Ovary (tissue), 9 donors: ENCODE measurements around the gene MMP24. TPM values are rescaled to one million over a fixed set of nuclear protein-coding genes. Genes with fewer than 3 reads are reported as not detected.
"Not testable (repeated sequence)": the region's sequence is repeated elsewhere in the genome, so short reads cannot be mapped to it uniquely, and the experiment has no call there.

Source experiments
- DNase-seq, 5 donors: peaks; one replicate each; pipeline ENCODE4 v3.0.0-alpha.2; 2019 to 2020
- H3K27ac ChIP-seq, 2 donors: fragments of 200-600 bp; one replicate each; pipeline versions ENCODE4 v1.5.1 to v1.8.0; 2019 to 2022
- H3K27me3 ChIP-seq: fragments of 200-600 bp; one replicate; pipeline ENCODE4 v1.8.0; 2022
- H3K36me3 ChIP-seq: fragments of 200-600 bp; sonication (generic); one replicate; pipeline ENCODE4 v1.5.1; 2019
- H3K4me1 ChIP-seq: one replicate; pipeline ENCODE4 v1.8.1; 2013; ENCODE audit warnings: mild to moderate bottlenecking, moderate library complexity; ENCODE audit not compliant: insufficient read depth
- H3K4me3 ChIP-seq: fragments of 200-600 bp; sonication (generic); one replicate; pipeline ENCODE4 v1.5.1; 2017
- H3K9me3 ChIP-seq, 2 donors: fragments of 200-600 bp in 1 of 2; sonication (generic) in 1 of 2; one replicate each; pipeline versions ENCODE4 v1.5.1 to v1.8.1; 2013 to 2019; ENCODE audit warnings: mild to moderate bottlenecking in 1 of 2, moderate library complexity in 1 of 2
- EP300 ChIP-seq: sonication (generic); formaldehyde crosslinking; IDR thresholded peaks from one replicate; pipeline ENCODE4 v1.6.1; 2017; ENCODE audit warnings: antibody characterized with exemption
- POLR2A ChIP-seq: fragments of 450-650 bp; IDR thresholded peaks from one replicate; pipeline ENCODE4 v1.6.1; 2017; ENCODE audit warnings: antibody characterized with exemption, mild to moderate bottlenecking, moderate library complexity
- WGBS, 3 donors: extraction: QIAGEN DNeasy Blood & Tissue Kit in 1 of 3; methylation state at CpG; one replicate each; pipeline versions ENCODE4 v1.1.5 to v1.1.7; 2013 to 2017; 5-methylcytosine and 5-hydroxymethylcytosine counted together
- intact Hi-C, 4 donors: fragments of 100-400 bp; cut with DNase I; formaldehyde crosslinking; loops; one replicate each; pipeline versions ENCODE4 v1.11.0 to v1.15.1; 2022 to 2023
- polyA plus RNA-seq, 2 donors: library from polyadenylated mRNA; stranded (reverse); fragments of 200-250 nt in 1 of 2; fragments of 350-450 nt in 1 of 2; fragmentation: Illumina TruSeq in 1 of 2; extraction: RNeasy Lipid Tissue Mini Kit (QIAGEN cat#74804) in 1 of 2; gene quantifications; one replicate each; pipeline ENCODE4 v1.2.3, GENCODE V29; 2013 to 2014
- total RNA-seq, 7 donors: library from RNA; depleted of rRNA in 2 of 7; stranded (reverse); fragments of >200 nt in 2 of 7; fragmentation: NEBNext Ultra II Directional in 3 of 7; extraction: Animal tissue kit (Norgen Biotek cat#: 25700) in 3 of 7; gene quantifications; one replicate each; pipeline versions ENCODE4 v1.1.0 to v1.2.4, GENCODE V29; 2016 to 2023
- TF ChIP-seq, protein P1 (sequence below), 3 donors: fragments of 450-650 bp in 2 of 3; fragments of 200-600 bp in 1 of 3; IDR thresholded peaks; one replicate each; pipeline versions ENCODE4 v1.5.1 to v1.8.0; 2016 to 2022; ENCODE audit warnings: antibody characterized with exemption in 3 of 3, mild to moderate bottlenecking in 1 of 3
- donor health status: DM: no; HTN: no; CAD: no; lungs with moderate emphysema.
- donor health status: DM: no; HTN: no; CAD: no.
- donor health status: Bipolar disorder and iron deficiency.
- donor health status: DM: yes; HTN: yes; CAD: no.
- donor health status: DM: no; HTN: no; CAD: no.
- donor health status: DM: yes; HTN: yes; CAD: no.

MMP24 gene
- total and polyA plus RNA-seq, 9 donors, result 0.20 to 10.8 (median 0.67) TPM

DNA sequence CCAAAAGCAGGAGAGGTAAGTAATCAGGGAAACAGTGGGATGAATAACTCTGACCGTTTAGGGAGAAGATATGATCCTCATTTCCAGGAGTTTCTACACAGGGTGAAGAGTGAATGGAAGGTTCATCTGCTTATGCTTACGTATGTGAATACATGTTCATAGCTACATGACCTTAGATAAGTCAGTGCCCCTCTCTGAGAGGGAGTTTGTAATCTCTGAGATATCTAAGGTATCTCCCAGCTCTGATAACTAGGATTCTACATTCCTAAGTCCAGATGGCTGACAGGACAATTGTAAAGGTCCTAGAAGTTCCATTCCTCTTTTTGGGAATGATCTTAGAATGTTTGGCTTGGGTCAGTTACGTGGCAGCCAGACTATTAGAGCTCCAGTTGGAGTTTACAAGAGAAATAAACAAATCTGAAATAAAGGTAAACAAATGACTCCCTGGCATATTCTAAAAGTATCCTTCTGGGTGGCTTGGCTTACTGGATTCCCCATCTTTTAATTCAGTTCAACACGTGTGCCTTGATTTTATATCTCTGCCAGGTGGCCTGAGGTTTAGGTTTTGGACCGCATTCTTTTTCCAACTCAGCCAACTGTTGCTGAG lies 38.8 kb upstream of the MMP24 start:
- no peaks in the 10 kb centered on the region for H3K27me3 ChIP-seq
- no peak overlapping the region for H3K27ac ChIP-seq
- intact Hi-C loops, result no loop called here
- H3K4me1 ChIP-seq, result no peaks in the 10 kb centered on the region
- H3K4me3 ChIP-seq, result no peak overlapping the region
- DNase-seq, result no peak
- TF ChIP-seq, protein P1, sequence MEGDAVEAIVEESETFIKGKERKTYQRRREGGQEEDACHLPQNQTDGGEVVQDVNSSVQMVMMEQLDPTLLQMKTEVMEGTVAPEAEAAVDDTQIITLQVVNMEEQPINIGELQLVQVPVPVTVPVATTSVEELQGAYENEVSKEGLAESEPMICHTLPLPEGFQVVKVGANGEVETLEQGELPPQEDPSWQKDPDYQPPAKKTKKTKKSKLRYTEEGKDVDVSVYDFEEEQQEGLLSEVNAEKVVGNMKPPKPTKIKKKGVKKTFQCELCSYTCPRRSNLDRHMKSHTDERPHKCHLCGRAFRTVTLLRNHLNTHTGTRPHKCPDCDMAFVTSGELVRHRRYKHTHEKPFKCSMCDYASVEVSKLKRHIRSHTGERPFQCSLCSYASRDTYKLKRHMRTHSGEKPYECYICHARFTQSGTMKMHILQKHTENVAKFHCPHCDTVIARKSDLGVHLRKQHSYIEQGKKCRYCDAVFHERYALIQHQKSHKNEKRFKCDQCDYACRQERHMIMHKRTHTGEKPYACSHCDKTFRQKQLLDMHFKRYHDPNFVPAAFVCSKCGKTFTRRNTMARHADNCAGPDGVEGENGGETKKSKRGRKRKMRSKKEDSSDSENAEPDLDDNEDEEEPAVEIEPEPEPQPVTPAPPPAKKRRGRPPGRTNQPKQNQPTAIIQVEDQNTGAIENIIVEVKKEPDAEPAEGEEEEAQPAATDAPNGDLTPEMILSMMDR (IDR thresholded peaks at IDR 0.05), result no peak
- H3K36me3 ChIP-seq, result no peaks in the 10 kb centered on the region
- WGBS, 3 donors, result 29 to 51% (median 34%) methylated on average over 5 of the region's 5 CpGs
- no peaks in the 10 kb centered on the region for H3K9me3 ChIP-seq

DNA sequence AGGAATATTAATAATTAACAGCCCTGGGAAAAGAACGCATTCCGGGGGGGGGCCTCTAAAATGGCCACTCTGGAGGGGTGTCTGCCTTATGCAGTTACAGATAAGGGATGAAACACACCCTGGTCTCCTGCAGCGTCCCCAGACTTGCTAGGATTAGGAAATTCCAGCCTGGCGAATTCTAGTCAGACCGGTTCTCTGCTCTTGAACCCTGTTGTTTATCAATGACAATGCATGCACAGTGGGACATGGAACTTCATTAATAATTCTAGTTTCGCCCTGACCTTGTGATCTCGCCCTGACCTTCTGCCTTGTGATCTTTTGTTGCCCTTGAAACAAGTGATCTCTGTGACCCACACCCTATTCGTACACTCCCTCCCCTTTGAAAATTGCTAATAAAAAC lies 37.3 kb upstream of the MMP24 start:
- H3K36me3 ChIP-seq, DNase-seq, H3K27ac ChIP-seq, H3K9me3 ChIP-seq, intact Hi-C loops, H3K4me3 ChIP-seq, H3K27me3 ChIP-seq, H3K4me1 ChIP-seq: not testable (repeated sequence)
- 93 to 94% (median 94%) methylated on average over 8 of the region's 8 CpGs for WGBS, 3 donors

GRCh38 chr20:35190556-35190955 lies 35.9 kb upstream of the MMP24 start:
- DNase-seq, result no peak
- H3K9me3 ChIP-seq, result no peaks in the 10 kb centered on the region
- H3K36me3 ChIP-seq, result no peaks in the 10 kb centered on the region
- intact Hi-C loops, result no loop called here
- no peaks in the 10 kb centered on the region for H3K27me3 ChIP-seq
- no peaks in the 10 kb centered on the region for H3K4me1 ChIP-seq
- H3K27ac ChIP-seq, result no peak overlapping the region
- no peak overlapping the region for H3K4me3 ChIP-seq
- no peak for TF ChIP-seq EP300
- TF ChIP-seq POLR2A, result no peak
- TF ChIP-seq, protein P1 (IDR thresholded peaks at IDR 0.05), result no peak
- 25 to 30% (median 27%) methylated on average over 6 of the region's 6 CpGs for WGBS, 3 donors

GRCh38 chr20:35191419-35192117 lies 34.9 kb upstream of the MMP24 start:
- Histone ChIP-seq H3K4me1 (no peaks in the 10 kb centered on the region), H3K27ac (peak overlapping the region in 1 of 2 donors; percentile 9), H3K9me3 (no peaks in the 10 kb centered on the region), H3K36me3 (no peaks in the 10 kb centered on the region), H3K27me3 (no peaks in the 10 kb centered on the region), H3K4me3 (no peak overlapping the region)
- WGBS, 3 donors, result 65 to 74% (median 65%) methylated on average over 5 of the region's 5 CpGs
- intact Hi-C loops, result no loop called here
- no peak for TF ChIP-seq EP300
- TF ChIP-seq POLR2A, result no peak
- TF ChIP-seq, protein P1 (IDR thresholded peaks at IDR 0.05), result no peak
- DNase-seq, result no peak

- DNase-seq, result peak; percentile 41 to 62 (median 57)
- H3K9me3 ChIP-seq, result no peaks in the 10 kb centered on the region
- TF ChIP-seq EP300 (no peak), POLR2A (no peak)
- TF ChIP-seq, protein P1 (IDR thresholded peaks at IDR 0.05), result no peak
- H3K36me3 ChIP-seq, result no peaks in the 10 kb centered on the region
- no peaks in the 10 kb centered on the region for H3K4me1 ChIP-seq
- intact Hi-C loops, result no loop called here
- H3K27me3 ChIP-seq, result no peaks in the 10 kb centered on the region
- no peak overlapping the region for H3K4me3 ChIP-seq
- H3K27ac ChIP-seq, result peak overlapping the region in 1 of 2 donors; percentile 9
- 12 to 21% (median 12%) methylated on average over 9 of the region's 9 CpGs for WGBS, 3 donors
Measured at GRCh38 chr20:35192118-35192872, 34.2 kb upstream of the MMP24 start.

GRCh38 chr20:35193031-35193791 lies 33.3 kb upstream of the MMP24 start:
- H3K4me1 ChIP-seq, H3K36me3 ChIP-seq, H3K27ac ChIP-seq, DNase-seq, H3K9me3 ChIP-seq, intact Hi-C loops, H3K4me3 ChIP-seq, H3K27me3 ChIP-seq: not testable (repeated sequence)
- 83 to 88% (median 87%) methylated on average over 9 of the region's 9 CpGs for WGBS, 3 donors
